ENCODE results near the gene DGKZ.
"Not testable (repeated sequence)": the region's sequence is repeated elsewhere in the genome, so short reads cannot be mapped to it uniquely, and the experiment has no call there.

Gene DGKZ

DNA sequence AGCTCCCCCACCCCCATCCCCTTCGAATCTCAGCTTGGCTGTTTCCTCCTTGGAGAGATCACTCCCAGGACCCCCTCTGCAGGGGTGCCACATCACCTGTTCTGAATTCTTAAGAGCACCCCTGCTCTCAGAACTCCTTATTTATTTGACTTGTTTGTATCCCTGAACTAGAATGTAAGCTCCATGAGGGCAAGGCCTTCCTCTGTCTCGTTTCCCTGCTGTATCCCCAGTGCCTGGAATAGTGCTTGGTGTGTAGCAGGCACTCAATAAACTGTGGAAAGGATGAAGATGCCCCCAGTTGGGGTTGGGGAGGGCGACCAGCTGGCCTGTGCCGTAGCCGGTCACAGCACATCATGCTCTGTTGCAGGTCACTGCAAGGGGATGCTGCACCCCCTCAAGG is 30.6 kb downstream of the DGKZ start:
- no peak for DNase-seq
- Mint-ChIP-seq H3K4me1 (peaks cover 24% of the 10 kb centered on the region), H3K36me3 (ENCODE audit: low read depth) (peaks cover 11% of the 10 kb centered on the region), H3K27ac (no peak overlapping the region), H3K4me3 (no peak overlapping the region), H3K9me3 (no peaks in the 10 kb centered on the region), H3K27me3 (ENCODE audit: low read depth, poor library complexity) (no peaks in the 10 kb centered on the region)
- TF ChIP-seq CTCF (IDR thresholded peaks at IDR 0.05) = no peak

DNA sequence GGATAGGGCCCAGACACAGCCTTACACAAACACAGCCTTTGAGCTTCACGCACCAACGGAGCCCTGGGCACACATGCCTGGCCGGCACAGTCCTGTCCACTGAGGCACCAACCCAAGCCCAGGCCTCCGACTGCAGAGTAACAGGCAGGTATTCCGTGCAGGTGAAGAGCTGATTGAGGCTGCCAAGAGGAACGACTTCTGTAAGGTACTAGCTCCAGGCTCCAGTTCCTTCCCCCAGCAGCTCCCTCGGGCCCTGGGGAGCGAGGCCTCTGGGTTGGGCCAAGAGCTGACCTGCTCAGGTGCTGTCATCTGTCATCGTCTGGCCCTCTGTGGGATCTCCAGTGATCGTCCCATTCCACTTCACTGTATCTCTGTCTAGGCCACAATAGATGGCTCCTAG is 31.0 kb downstream of the DGKZ start:
- peaks cover 28% of the 10 kb centered on the region for H3K4me1 Mint-ChIP-seq
- H3K27ac Mint-ChIP-seq = peak overlapping the region; percentile 87
- no peak overlapping the region for H3K4me3 Mint-ChIP-seq
- no peaks in the 10 kb centered on the region for H3K27me3 Mint-ChIP-seq (ENCODE audit: low read depth, poor library complexity)
- TF ChIP-seq CTCF (IDR thresholded peaks at IDR 0.05) = no peak
- no peak for DNase-seq
- H3K9me3 Mint-ChIP-seq = no peaks in the 10 kb centered on the region
- H3K36me3 Mint-ChIP-seq (ENCODE audit: low read depth) = peaks cover 11% of the 10 kb centered on the region

DNA sequence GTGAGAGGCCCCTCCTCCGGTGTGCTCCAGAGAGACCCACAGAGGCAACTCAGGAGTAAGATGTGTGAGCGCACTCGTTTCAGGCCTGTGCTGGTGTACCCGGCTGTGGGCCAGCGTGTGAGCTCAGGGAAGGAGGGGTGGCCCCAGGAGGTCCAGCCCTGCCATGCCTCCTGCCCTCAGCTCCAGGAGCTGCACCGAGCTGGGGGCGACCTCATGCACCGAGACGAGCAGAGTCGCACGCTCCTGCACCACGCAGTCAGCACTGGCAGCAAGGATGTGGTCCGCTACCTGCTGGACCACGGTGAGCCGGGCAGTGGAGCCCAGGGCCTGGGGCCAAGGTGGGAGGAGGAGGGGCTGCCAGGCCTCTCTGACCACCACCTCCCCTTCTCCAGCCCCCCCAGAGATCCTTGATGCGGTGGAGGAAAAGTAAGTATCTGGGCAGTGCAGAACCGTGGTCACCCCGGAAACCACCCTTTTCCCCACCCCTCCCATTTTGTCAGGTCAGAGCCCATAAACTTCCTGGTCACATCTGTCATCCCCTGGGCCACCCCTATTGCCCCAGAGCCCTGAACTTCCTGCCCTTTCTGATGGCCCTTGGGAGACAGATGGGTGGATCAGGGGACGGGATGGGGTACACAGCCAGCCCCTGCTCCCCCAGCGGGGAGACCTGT is 31.7 kb downstream of the DGKZ start:
- TF ChIP-seq CTCF (IDR thresholded peaks at IDR 0.05) = no peak
- H3K4me3 Mint-ChIP-seq = peak overlapping the region; percentile 85
- H3K36me3 Mint-ChIP-seq (ENCODE audit: low read depth) = peaks cover 13% of the 10 kb centered on the region
- no peaks in the 10 kb centered on the region for H3K27me3 Mint-ChIP-seq (ENCODE audit: low read depth, poor library complexity)
- peak; percentile 32 for DNase-seq
- peaks cover 35% of the 10 kb centered on the region for H3K4me1 Mint-ChIP-seq
- H3K27ac Mint-ChIP-seq = peak overlapping the region; percentile 98
- no peaks in the 10 kb centered on the region for H3K9me3 Mint-ChIP-seq

DNA sequence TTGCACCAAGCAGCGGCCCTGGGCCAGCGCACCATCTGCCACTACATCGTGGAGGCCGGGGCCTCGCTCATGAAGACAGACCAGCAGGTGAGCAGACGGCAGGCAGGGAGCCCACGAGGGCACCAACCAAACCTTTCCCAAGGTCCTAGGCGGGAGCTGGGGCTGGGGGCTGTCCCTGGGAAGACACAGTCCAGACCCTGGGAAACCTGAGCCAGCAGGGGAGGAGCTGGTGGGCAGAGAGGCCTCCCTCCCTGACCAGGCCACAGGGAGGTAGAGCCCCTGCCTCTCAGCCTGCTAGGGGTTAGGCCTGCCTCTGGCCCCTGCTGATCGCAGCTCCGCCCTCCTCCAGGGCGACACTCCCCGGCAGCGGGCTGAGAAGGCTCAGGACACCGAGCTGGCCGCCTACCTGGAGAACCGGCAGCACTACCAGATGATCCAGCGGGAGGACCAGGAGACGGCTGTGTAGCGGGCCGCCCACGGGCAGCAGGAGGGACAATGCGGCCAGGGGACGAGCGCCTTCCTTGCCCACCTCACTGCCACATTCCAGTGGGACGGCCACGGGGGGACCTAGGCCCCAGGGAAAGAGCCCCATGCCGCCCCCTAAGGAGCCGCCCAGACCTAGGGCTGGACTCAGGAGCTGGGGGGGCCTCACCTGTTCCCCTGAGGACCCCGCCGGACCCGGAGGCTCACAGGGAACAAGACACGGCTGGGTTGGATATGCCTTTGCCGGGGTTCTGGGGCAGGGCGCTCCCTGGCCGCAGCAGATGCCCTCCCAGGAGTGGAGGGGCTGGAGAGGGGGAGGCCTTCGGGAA is 32.4 kb downstream of the DGKZ start:
- H3K27me3 Mint-ChIP-seq (ENCODE audit: low read depth, poor library complexity); H3K9me3 Mint-ChIP-seq: not testable (repeated sequence)
- DNase-seq = peak; percentile 88
- H3K4me3 Mint-ChIP-seq = peak overlapping the region; percentile 85
- peak overlapping the region; percentile 99 for H3K27ac Mint-ChIP-seq
- peaks cover 40% of the 10 kb centered on the region for H3K4me1 Mint-ChIP-seq
- peaks cover 16% of the 10 kb centered on the region for H3K36me3 Mint-ChIP-seq (ENCODE audit: low read depth)

- Mint-ChIP-seq H3K27ac (peak overlapping the region; percentile 87), H3K36me3 (ENCODE audit: low read depth) (peaks cover 20% of the 10 kb centered on the region), H3K27me3 (ENCODE audit: low read depth, poor library complexity) (peaks cover 6% of the 10 kb centered on the region), H3K4me1 (peaks cover 44% of the 10 kb centered on the region), H3K4me3 (peak overlapping the region; percentile 88), H3K9me3 (no peaks in the 10 kb centered on the region)
- TF ChIP-seq CTCF (IDR thresholded peaks at IDR 0.05) = no peak
- peak; percentile 80 for DNase-seq
Measured at GRCh38 chr11:46380340-46381047, 33.2 kb downstream of the DGKZ start.

Data from nephron progenitor cell (in vitro differentiated cells).